Left ventricle myocardium inferior (tissue), 1 donor: ENCODE data around the gene MED13L. TPM values are rescaled to one million over a fixed set of nuclear protein-coding genes. Genes with fewer than 3 reads are reported as not detected.

Source experiments
- DNase-seq: peaks from one replicate; pipeline ENCODE4 v3.0.0-alpha.2; 2020
- H3K27ac ChIP-seq: fragments of 200-600 bp; replicated peaks from 2 replicates; pipeline ENCODE4 v1.8.0; 2021
- H3K27me3 ChIP-seq: fragments of 200-600 bp; 2 replicates; pipeline ENCODE4 v1.8.0; 2021; ENCODE audit warnings: low read depth
- H3K36me3 ChIP-seq: fragments of 200-600 bp; 2 replicates; pipeline ENCODE4 v1.8.0; 2021
- H3K4me1 ChIP-seq: fragments of 200-600 bp; 2 replicates; pipeline ENCODE4 v1.8.0; 2021
- H3K4me3 ChIP-seq: fragments of 200-600 bp; 2 replicates; pipeline ENCODE4 v1.8.0; 2021; ENCODE audit warnings: mild to moderate bottlenecking, moderate library complexity
- H3K9me3 ChIP-seq: fragments of 200-600 bp; replicated peaks from 2 replicates; pipeline ENCODE4 v1.8.0; 2021
- CTCF ChIP-seq: fragments of 200-600 bp; IDR thresholded peaks from 2 replicates; pipeline ENCODE4 v1.8.0; 2021; ENCODE audit warnings: antibody characterized with exemption, mild to moderate bottlenecking, borderline replicate concordance
- intact Hi-C: fragments of 100-400 bp; cut with micrococcal nuclease; formaldehyde crosslinking; loops from one replicate; pipeline ENCODE4 v1.11.0; 2022
- total RNA-seq: library from RNA; stranded (reverse); fragmentation: NEBNext Ultra II Directional; extraction: Animal tissue kit (Norgen Biotek cat#: 25700); gene quantifications from one replicate; pipeline ENCODE4 v1.2.1, GENCODE V29; 2021
- donor health status: DM: no; HTN: yes; CAD: no; lungs with severe emphysema.

The MED13L gene
- total RNA-seq, 1 donor from 2014 or later, result 55.0 TPM

- Histone ChIP-seq H3K4me3 (no peak overlapping the region), H3K4me1 (peaks cover 72% of the 10 kb centered on the region), H3K27me3 (no peaks in the 10 kb centered on the region), H3K9me3 (no peaks in the 10 kb centered on the region), H3K36me3 (no peaks in the 10 kb centered on the region), H3K27ac (no peak overlapping the region)
- TF ChIP-seq CTCF, result no peak
- intact Hi-C loops, result loop anchor here (10.0 kb wide), 1 partner anchor 93 kb away; no protein-coding TSS in a partner anchor
- DNase-seq, result no peak
Measured at GRCh38 chr12:116141833-116142162, 135.7 kb downstream of the MED13L start.

GRCh38 chr12:116141110-116141832 lies 136.2 kb downstream of the MED13L start:
- peaks cover 70% of the 10 kb centered on the region for H3K4me1 ChIP-seq
- peak; percentile 46 for TF ChIP-seq CTCF
- H3K4me3 ChIP-seq, result no peak overlapping the region
- H3K27ac ChIP-seq, result no peak overlapping the region
- intact Hi-C loops, result loop anchor here (10.0 kb wide), 1 partner anchor 94 kb away; no protein-coding TSS in a partner anchor
- H3K27me3 ChIP-seq, result no peaks in the 10 kb centered on the region
- DNase-seq, result no peak
- H3K9me3 ChIP-seq, result no peaks in the 10 kb centered on the region
- no peaks in the 10 kb centered on the region for H3K36me3 ChIP-seq

DNA sequence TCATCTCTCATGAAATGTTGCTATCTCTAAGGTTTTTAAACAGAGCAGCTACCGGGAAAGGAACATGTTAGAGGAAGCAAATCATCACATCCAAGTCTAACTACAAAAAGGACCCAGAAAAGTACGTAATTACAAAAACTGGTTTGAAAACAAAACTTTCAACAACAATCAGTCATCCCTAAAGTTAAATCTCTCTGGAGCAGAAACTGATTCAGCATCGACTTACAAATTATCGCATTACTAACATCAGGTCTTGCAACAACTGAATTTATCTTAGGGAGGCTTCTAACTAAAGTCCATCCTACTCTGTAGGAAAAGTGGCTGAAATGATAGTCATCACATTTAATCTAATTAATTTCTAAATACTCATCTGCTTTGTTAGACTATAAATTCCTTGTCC lies 137.0 kb downstream of the MED13L start:
- no peaks in the 10 kb centered on the region for H3K27me3 ChIP-seq
- TF ChIP-seq CTCF, result no peak
- H3K9me3 ChIP-seq, result no peaks in the 10 kb centered on the region
- no peak overlapping the region for H3K27ac ChIP-seq
- no peak overlapping the region for H3K4me3 ChIP-seq
- H3K36me3 ChIP-seq, result no peaks in the 10 kb centered on the region
- peaks cover 75% of the 10 kb centered on the region for H3K4me1 ChIP-seq
- intact Hi-C loops, result loop anchor here (10.0 kb wide), 1 partner anchor 94 kb away; no protein-coding TSS in a partner anchor
- no peak for DNase-seq

GRCh38 chr12:116138781-116139180 lies 138.7 kb downstream of the MED13L start:
- Histone ChIP-seq H3K4me3 (no peak overlapping the region), H3K27ac (no peak overlapping the region), H3K4me1 (peaks cover 76% of the 10 kb centered on the region), H3K9me3 (no peaks in the 10 kb centered on the region), H3K27me3 (no peaks in the 10 kb centered on the region), H3K36me3 (no peaks in the 10 kb centered on the region)
- no peak for TF ChIP-seq CTCF
- intact Hi-C loops, result no loop called here
- DNase-seq, result no peak

- peaks cover 76% of the 10 kb centered on the region for H3K4me1 ChIP-seq
- DNase-seq, result no peak
- H3K4me3 ChIP-seq, result no peak overlapping the region
- no peak for TF ChIP-seq CTCF
- intact Hi-C loops, result no loop called here
- H3K36me3 ChIP-seq, result no peaks in the 10 kb centered on the region
- no peak overlapping the region for H3K27ac ChIP-seq
- H3K9me3 ChIP-seq, result no peaks in the 10 kb centered on the region
- H3K27me3 ChIP-seq, result no peaks in the 10 kb centered on the region
Measured at GRCh38 chr12:116138364-116138763, 139.1 kb downstream of the MED13L start.
